CD14-positive monocyte (primary cell): ENCODE results near the gene GLIS2. TPM values are rescaled to one million over a fixed set of nuclear protein-coding genes. Genes with fewer than 3 reads are reported as not detected.
A peak's percentile ranks its signal among the peaks of the same experiment; 100 is the strongest.

Source experiments
- DNase-seq, 3 donors: peaks; one replicate each; pipeline ENCODE4 v3.0.0-alpha.2; 2011 to 2022
- H2AFZ ChIP-seq: 2 replicates; pipeline ENCODE4 v1.6.0; 2012; ENCODE audit warnings: mild to moderate bottlenecking, low read depth, low read length, inconsistent platforms; ENCODE audit not compliant: insufficient read depth, poor library complexity, severe bottlenecking
- H3K27ac ChIP-seq, 2 donors: 1 replicate in 1 of 2; 2 replicates in 1 of 2; pipeline ENCODE4 v1.5.1; 2012 to 2013; ENCODE audit warnings: low read length in 2 of 2, control low read depth in 1 of 2, inconsistent platforms in 1 of 2, low read depth in 1 of 2, mild to moderate bottlenecking in 1 of 2
- H3K27me3 ChIP-seq, 2 donors: one replicate each; pipeline versions ENCODE4 v1.6.0 to v1.6.1; 2011 to 2013; ENCODE audit warnings: low read length in 2 of 2; ENCODE audit not compliant: control insufficient read depth in 2 of 2, insufficient read depth in 2 of 2
- H3K36me3 ChIP-seq, 2 donors: replicated peaks in 1 of 2; 1 replicate in 1 of 2; 2 replicates in 1 of 2; pipeline versions ENCODE4 v1.5.1 to v1.6.1; 2012 to 2013; ENCODE audit warnings: low read length in 2 of 2, control low read depth in 1 of 2, inconsistent platforms in 1 of 2, mild to moderate bottlenecking in 1 of 2; ENCODE audit not compliant: insufficient read depth in 2 of 2, control insufficient read depth in 1 of 2
- H3K4me1 ChIP-seq, 2 donors: 1 replicate in 1 of 2; 2 replicates in 1 of 2; pipeline versions ENCODE4 v1.5.1 to v1.6.1; 2012 to 2013; ENCODE audit warnings: low read length in 2 of 2, control low read depth in 1 of 2, inconsistent platforms in 1 of 2, mild to moderate bottlenecking in 1 of 2, moderate library complexity in 1 of 2; ENCODE audit not compliant: insufficient read depth in 2 of 2, control insufficient read depth in 1 of 2
- H3K4me2 ChIP-seq: replicated peaks from 2 replicates; pipeline ENCODE3; 2012; ENCODE audit warnings: low read length, moderate library complexity, mild to moderate bottlenecking; ENCODE audit not compliant: poor library complexity, severe bottlenecking; ENCODE audit errors: extremely low read depth
- H3K4me3 ChIP-seq, 3 experiments: fragments of 200-600 bp in 1 of 3; sonication (generic) in 1 of 3; replicated peaks in 1 of 3; 1 replicate in 2 of 3; 2 replicates in 1 of 3; pipeline ENCODE4 v1.5.1; 2011 to 2013; ENCODE audit warnings: low read length in 3 of 3, mild to moderate bottlenecking in 3 of 3, control low read depth in 2 of 3, low read depth in 2 of 3, inconsistent platforms in 1 of 3, moderate library complexity in 1 of 3
- H3K79me2 ChIP-seq: 2 replicates; pipeline ENCODE4 v1.6.0; 2012; ENCODE audit warnings: mild to moderate bottlenecking, control low read depth, inconsistent platforms, low read length, moderate library complexity; ENCODE audit not compliant: insufficient read depth
- H3K9ac ChIP-seq: 2 replicates; pipeline ENCODE4 v1.6.0; 2017; ENCODE audit warnings: low read length, mild to moderate bottlenecking; ENCODE audit not compliant: insufficient read depth, poor library complexity, severe bottlenecking
- H3K9me3 ChIP-seq, 2 donors: replicated peaks in 1 of 2; 1 replicate in 1 of 2; 2 replicates in 1 of 2; pipeline versions ENCODE4 v1.5.1 to v1.6.1; 2012 to 2013; ENCODE audit warnings: low read length in 2 of 2, control low read depth in 1 of 2; ENCODE audit not compliant: control insufficient read depth in 1 of 2, insufficient read depth in 1 of 2
- H4K20me1 ChIP-seq: 2 replicates; pipeline ENCODE4 v1.6.0; 2012; ENCODE audit warnings: mild to moderate bottlenecking, low read length, control low read depth, moderate library complexity; ENCODE audit not compliant: insufficient read depth
- H3K27ac Mint-ChIP-seq, 7 donors: one replicate each; pipeline ENCODE4 v1.8.0; 2020; ENCODE audit warnings: mild to moderate bottlenecking in 7 of 7, mixed read lengths in 7 of 7, moderate library complexity in 6 of 7, inconsistent platforms in 2 of 7
- H3K27me3 Mint-ChIP-seq, 3 donors: one replicate each; pipeline ENCODE4 v1.8.0; 2021 to 2022; ENCODE audit warnings: low read depth in 3 of 3, mild to moderate bottlenecking in 3 of 3, mixed read lengths in 3 of 3, moderate library complexity in 3 of 3, inconsistent platforms in 1 of 3
- H3K36me3 Mint-ChIP-seq, 2 donors: one replicate each; pipeline ENCODE4 v1.8.0; 2020; ENCODE audit warnings: mixed read lengths in 2 of 2, inconsistent platforms in 1 of 2, mild to moderate bottlenecking in 1 of 2
- H3K4me1 Mint-ChIP-seq: one replicate; pipeline ENCODE4 v1.8.0; 2020; ENCODE audit warnings: mild to moderate bottlenecking, mixed read lengths
- H3K4me3 Mint-ChIP-seq, 2 donors: one replicate each; pipeline ENCODE4 v1.8.0; 2020; ENCODE audit warnings: mild to moderate bottlenecking in 2 of 2, mixed read lengths in 2 of 2, moderate library complexity in 1 of 2
- H3K9me3 Mint-ChIP-seq, 7 donors: one replicate each; pipeline ENCODE4 v1.8.0; 2020 to 2022; ENCODE audit warnings: mixed read lengths in 7 of 7, mild to moderate bottlenecking in 6 of 7, moderate library complexity in 6 of 7, inconsistent platforms in 2 of 7
- CTCF ChIP-seq: fragments of 200-600 bp; IDR thresholded peaks from one replicate; pipeline ENCODE4 v1.8.0; 2022; ENCODE audit warnings: antibody characterized with exemption, mild to moderate bottlenecking
- WGBS: methylation state at CpG from one replicate; pipeline ENCODE4 v1.1.5; 2013; ENCODE audit warnings: missing lambda C conversion rate; ENCODE audit not compliant: insufficient coverage; 5-methylcytosine and 5-hydroxymethylcytosine counted together
- intact Hi-C, 2 donors: fragments of 100-400 bp; cut with micrococcal nuclease; formaldehyde crosslinking; loops; one replicate each; pipeline versions ENCODE4 v1.15.0 to v1.15.1; 2023
- polyA plus RNA-seq, 3 donors: library from polyadenylated mRNA; depleted of rRNA in 1 of 3; unstranded in 2 of 3; stranded (reverse) in 1 of 3; fragments of 300-500 nt in 2 of 3; fragments of >200 nt in 1 of 3; fragmentation: Illumina TruSeq in 2 of 3; gene quantifications; 1 replicate in 2 of 3; 2 replicates in 1 of 3; pipeline ENCODE4 v1.2.3, GENCODE V29; 2012 to 2021

GLIS2 gene
- polyA plus RNA-seq, 3 donors: 0.03 TPM; not detected in 2

- H4K20me1 ChIP-seq: peaks cover 97% of the 10 kb centered on the region
- H3K36me3 Mint-ChIP-seq: peaks cover 14 to 54% of the 10 kb centered on the region in 2 donors
- intact Hi-C loops: no loop called here
- no peak overlapping the region for H2AFZ ChIP-seq
- TF ChIP-seq CTCF: no peak
- H3K27me3 ChIP-seq: no peaks in the 10 kb centered on the region
- H3K9ac ChIP-seq: no peak overlapping the region
- H3K9me3 ChIP-seq: no peaks in the 10 kb centered on the region
- DNase-seq: no peak
- H3K27ac Mint-ChIP-seq: peak overlapping the region in 3 of 7 donors; percentile 42 to 78 (median 46)
- no peak overlapping the region for H3K4me3 Mint-ChIP-seq
- no peak overlapping the region for H3K4me3 ChIP-seq
- peaks cover 22% of the 10 kb centered on the region for H3K4me1 Mint-ChIP-seq
- peaks cover 49% of the 10 kb centered on the region in 2 donors for H3K36me3 ChIP-seq
- peaks cover 2% of the 10 kb centered on the region in 3 donors for H3K27me3 Mint-ChIP-seq
- H3K4me1 ChIP-seq: peaks cover 8 to 12% of the 10 kb centered on the region in 2 donors
- H3K4me2 ChIP-seq: no peak overlapping the region
- no peak overlapping the region for H3K27ac ChIP-seq
- no peaks in the 10 kb centered on the region for H3K9me3 Mint-ChIP-seq
- peaks cover 7% of the 10 kb centered on the region for H3K79me2 ChIP-seq
- 95% methylated on average over 10 of the region's 12 CpGs for WGBS
Observed at GRCh38 chr16:4377573-4378154, 61.8 kb downstream of the GLIS2 start.

GRCh38 chr16:4378161-4378666 lies 62.3 kb downstream of the GLIS2 start:
- H3K27ac Mint-ChIP-seq: peak overlapping the region in 2 of 7 donors; percentile 13 to 46
- H3K36me3 Mint-ChIP-seq: peaks cover 19 to 59% of the 10 kb centered on the region in 2 donors
- Histone ChIP-seq H2AFZ (no peak overlapping the region), H4K20me1 (peaks cover 97% of the 10 kb centered on the region), H3K9me3 (no peaks in the 10 kb centered on the region), H3K79me2 (peaks cover 7% of the 10 kb centered on the region), H3K27ac (no peak overlapping the region), H3K27me3 (no peaks in the 10 kb centered on the region), H3K9ac (no peak overlapping the region), H3K4me3 (no peak overlapping the region), H3K4me1 (peaks cover 2 to 7% of the 10 kb centered on the region in 2 donors), H3K36me3 (peaks cover 54% of the 10 kb centered on the region in 2 donors), H3K4me2 (no peak overlapping the region)
- TF ChIP-seq CTCF: no peak
- 93% methylated on average over 11 of the region's 15 CpGs for WGBS
- intact Hi-C loops: no loop called here
- DNase-seq: no peak
- no peak overlapping the region for H3K4me3 Mint-ChIP-seq
- peaks cover 16% of the 10 kb centered on the region for H3K4me1 Mint-ChIP-seq
- H3K9me3 Mint-ChIP-seq: no peaks in the 10 kb centered on the region
- H3K27me3 Mint-ChIP-seq: peaks cover 0 to 2% (median 2%) of the 10 kb centered on the region in 3 donors
